LNCAP (cell line): ENCODE results near the gene CSPG4.

Experiments
- TF ChIP-seq, protein P1 (sequence below): fragments of 450-650 bp; IDR thresholded peaks from 2 replicates; pipeline ENCODE4 v1.5.1; 2017; ENCODE audit warnings: mild to moderate bottlenecking

The CSPG4 gene

GRCh38 chr15:75751891-75752290, 39.2 kb upstream of the CSPG4 start:
- TF ChIP-seq, protein P1, sequence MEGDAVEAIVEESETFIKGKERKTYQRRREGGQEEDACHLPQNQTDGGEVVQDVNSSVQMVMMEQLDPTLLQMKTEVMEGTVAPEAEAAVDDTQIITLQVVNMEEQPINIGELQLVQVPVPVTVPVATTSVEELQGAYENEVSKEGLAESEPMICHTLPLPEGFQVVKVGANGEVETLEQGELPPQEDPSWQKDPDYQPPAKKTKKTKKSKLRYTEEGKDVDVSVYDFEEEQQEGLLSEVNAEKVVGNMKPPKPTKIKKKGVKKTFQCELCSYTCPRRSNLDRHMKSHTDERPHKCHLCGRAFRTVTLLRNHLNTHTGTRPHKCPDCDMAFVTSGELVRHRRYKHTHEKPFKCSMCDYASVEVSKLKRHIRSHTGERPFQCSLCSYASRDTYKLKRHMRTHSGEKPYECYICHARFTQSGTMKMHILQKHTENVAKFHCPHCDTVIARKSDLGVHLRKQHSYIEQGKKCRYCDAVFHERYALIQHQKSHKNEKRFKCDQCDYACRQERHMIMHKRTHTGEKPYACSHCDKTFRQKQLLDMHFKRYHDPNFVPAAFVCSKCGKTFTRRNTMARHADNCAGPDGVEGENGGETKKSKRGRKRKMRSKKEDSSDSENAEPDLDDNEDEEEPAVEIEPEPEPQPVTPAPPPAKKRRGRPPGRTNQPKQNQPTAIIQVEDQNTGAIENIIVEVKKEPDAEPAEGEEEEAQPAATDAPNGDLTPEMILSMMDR, result no peak

DNA sequence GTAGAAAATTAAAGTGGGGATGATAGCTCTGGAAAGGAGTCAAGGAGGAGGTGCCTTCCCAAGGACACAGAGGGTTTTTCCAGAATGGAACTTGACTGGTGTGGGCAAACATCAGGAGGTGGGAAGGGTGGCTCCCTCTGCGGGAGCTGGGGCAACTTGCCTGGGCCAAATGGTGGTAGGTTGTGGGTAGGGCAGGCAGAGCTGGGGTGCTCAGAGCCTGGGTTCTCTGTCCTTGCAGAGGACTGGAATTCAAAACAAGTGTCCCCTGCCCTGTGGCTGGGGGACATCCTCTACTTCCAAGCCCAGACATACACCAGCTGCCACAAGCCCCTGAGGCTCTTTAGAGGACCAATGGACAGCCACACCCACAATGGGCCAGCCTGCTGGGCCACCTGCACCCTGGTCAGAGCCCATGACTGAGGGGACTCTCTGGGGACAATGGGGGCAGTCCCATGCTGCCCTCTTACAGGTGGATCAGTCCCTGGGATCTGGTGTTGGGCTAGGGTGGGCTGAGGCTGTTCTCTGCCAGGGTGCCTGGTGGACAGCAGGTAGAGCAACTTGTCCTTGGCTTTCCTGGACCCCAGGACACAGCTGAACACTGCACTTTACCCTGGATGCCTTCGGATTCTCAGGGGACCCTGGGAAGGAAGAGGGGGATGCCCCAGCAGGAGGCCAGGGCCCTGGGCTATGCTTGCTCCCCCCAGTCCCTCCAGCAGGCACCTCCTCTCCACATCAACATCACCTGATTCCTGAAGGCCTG, 38.6 kb upstream of the CSPG4 start:
- TF ChIP-seq, protein P1, result no peak

GRCh38 chr15:75750261-75751050, 37.8 kb upstream of the CSPG4 start:
- TF ChIP-seq, protein P1, result no peak

DNA sequence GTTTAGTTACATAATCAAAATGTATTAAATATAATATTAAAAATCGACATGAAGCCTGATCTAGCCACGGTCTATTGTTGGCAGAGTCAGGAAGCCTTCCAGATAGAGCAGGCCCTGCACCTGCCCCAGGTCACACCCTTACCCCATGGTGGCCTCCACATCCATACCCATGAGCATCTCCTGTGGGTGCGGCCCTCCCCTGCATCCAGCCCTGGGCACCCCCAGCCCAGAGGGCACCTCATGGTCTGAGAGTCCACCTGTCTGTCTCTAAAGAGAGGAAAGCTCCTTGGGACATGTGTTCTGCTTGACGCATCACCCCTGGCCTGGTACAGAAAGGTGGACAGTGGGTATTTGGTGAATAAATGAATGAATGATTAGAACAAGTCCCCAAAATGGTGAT, 37.2 kb upstream of the CSPG4 start:
- TF ChIP-seq, protein P1, result no peak

DNA sequence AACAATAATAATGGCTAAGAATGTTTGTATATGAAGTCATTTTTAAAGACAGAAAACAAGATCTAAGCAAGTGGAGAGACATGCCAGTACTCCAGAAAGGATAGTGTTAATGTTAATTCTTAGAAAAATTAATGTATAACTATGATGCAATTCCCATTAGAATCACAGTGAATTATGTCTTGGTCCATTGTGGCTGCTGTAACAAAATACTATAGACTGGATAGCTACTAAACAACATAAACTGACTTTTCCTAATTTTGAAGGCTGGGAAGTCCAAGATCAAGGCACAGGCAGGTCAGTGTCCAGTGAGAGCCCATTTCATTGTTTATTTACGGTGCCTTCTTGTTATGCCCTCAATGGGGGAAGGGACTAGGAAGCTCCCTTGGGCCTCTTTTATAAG, 32.7 kb upstream of the CSPG4 start:
- TF ChIP-seq, protein P1, result no peak

GRCh38 chr15:75739791-75740190, 27.1 kb upstream of the CSPG4 start:
- TF ChIP-seq, protein P1, result no peak

DNA sequence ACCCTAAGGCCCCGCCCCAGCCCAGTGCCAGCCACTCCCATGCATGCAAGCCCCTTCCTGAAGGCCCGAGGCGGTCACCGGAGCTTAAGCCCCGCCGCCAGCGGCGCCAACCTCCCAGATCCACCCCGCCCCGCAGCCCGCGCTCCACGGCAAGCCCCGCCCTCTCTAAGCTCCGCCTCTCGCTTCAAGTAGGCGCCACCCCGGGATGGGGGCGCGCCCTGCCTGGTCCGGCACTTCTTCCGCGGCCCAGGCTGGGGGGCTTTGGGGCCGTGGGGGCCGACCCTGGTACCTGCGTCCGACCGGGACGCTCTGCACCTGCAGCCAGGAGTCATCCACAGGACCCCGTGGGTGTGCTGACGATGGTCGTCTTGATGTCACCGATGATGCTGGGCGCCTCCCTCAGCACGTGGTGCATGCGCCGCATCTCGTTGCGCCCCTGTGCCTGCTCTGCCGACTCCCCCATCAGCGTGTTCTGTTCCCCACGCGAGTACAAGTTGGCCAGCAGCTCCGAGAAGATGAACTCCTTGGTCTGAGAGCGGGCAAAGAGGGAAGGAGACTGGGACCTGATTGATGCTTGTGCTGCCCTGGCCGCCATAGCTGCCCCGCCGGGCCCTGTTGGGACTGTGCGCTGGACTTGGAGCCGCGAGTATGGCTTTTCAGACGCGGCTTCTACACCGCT, 26.1 kb upstream of the CSPG4 start:
- TF ChIP-seq, protein P1, result no peak
